GM12801 (cell line): ENCODE measurements around the gene DCLK3.

Source experiments
- CTCF ChIP-seq: IDR thresholded peaks from one replicate; pipeline ENCODE4 v1.5.1; 2011; ENCODE audit warnings: control low read depth; ENCODE audit not compliant: insufficient read length; ENCODE audit errors: extremely low read depth

Gene DCLK3

DNA sequence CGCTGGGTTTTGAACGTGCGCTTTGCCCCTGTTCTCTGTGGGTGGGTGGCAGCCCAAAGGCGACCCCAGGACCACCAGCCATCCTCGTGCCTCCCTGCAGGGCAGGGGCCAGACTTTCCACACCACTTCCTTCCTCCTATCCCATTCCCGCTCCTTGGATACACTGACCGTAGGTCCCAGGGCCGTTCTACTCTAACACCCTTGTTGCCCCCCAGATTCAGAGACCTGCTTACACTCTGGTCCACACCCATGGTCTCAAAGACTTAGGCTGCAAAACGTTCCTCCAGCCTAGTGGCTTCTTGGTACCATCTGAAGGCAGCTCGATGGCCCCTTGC, 318 bp upstream of the DCLK3 start:
- TF ChIP-seq CTCF = no peak

GRCh38 chr3:36762918-36763849, 1.2 kb downstream of the DCLK3 start:
- no peak for TF ChIP-seq CTCF

- TF ChIP-seq CTCF = no peak
These were observed 2.6 kb downstream of the DCLK3 start for GRCh38 chr3:36761779-36762178.

DNA sequence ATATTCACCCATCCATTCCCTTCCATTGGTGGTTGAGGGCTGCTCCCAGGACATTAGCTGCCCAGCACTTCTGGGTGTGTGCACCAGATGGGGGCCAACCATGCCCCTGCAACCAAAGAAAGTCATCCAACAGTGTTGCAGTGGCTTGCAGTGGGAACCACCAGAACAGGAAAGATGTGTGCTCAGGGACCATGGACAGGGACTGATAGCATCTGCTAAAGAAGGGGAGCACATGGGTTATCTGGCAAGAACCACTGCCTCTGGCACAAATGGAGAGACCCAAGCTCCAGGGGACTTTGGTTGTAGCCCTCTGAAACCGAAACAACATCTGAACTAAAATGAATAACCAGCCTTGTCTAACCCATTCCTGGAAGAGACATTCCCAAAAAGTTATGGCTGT, 8.1 kb downstream of the DCLK3 start:
- no peak for TF ChIP-seq CTCF

DNA sequence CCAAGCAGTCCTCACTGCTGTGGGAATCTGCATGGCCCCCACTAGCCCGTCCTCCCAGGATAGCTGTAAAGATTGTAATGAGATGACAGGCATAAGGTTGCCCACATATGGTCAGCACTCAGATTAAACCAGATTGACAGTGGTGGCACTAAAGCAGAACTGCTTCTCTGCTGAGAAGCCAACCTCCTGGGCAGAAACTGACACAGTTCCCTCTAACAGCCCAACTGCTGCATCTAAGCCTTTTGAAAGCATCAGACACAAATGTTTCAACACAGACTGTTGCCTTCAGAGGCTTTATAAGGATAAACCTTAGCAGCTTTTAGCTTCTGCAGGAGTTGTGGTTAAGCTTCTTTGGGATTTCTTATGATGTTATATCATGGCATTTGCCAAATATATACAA, 13.0 kb downstream of the DCLK3 start:
- TF ChIP-seq CTCF = no peak

DNA sequence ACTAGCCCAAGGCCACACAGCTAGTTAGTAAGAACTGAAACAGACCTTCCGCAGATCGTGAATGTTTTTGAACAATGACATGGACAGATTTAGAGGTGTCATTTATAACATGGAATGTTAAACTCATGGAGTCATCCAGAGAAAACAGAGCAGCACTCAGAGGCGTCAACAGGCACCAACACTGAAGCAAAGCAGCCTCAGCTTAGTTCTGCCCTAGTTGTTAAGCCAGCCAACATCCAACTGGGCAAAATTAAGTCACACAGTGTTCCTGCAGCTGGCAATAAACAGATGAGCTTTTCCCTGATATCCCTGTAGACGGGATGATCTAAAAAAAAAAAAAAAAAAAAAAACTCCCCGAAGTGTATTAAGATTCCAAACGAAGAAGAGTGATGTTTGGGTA, 13.6 kb downstream of the DCLK3 start:
- TF ChIP-seq CTCF = no peak

DNA sequence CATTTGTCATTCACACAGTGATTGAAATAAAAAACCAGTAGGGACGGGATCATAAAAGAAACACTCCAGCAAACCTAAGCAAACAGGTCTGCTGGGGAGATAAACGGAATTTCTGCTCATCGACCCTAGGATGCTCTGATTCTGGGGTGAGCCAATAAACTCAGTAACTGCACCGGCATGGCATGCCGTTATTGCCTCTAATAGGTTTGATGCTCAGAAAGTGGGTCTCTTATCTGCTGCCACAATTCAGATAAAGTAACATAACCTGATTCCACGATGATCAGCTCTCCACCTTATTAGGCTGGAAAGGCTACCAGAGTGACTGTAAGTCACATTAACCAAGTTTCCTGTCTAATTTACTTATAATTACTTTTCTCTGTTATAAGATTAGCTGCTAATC, 19.6 kb downstream of the DCLK3 start:
- no peak for TF ChIP-seq CTCF

GRCh38 chr3:36743826-36744225, 20.5 kb downstream of the DCLK3 start:
- no peak for TF ChIP-seq CTCF
